ENCODE results near the gene SAMD1. TPM values are rescaled to one million over a fixed set of nuclear protein-coding genes. Genes with fewer than 3 reads are reported as not detected.

Gene SAMD1
- total and polyA plus RNA-seq, 9 of the 15 experiments (the other 6 are each of a cell fraction or from before 2014, with no cell fraction given), result 2.9 to 96.0 (median 43.5) TPM

DNA sequence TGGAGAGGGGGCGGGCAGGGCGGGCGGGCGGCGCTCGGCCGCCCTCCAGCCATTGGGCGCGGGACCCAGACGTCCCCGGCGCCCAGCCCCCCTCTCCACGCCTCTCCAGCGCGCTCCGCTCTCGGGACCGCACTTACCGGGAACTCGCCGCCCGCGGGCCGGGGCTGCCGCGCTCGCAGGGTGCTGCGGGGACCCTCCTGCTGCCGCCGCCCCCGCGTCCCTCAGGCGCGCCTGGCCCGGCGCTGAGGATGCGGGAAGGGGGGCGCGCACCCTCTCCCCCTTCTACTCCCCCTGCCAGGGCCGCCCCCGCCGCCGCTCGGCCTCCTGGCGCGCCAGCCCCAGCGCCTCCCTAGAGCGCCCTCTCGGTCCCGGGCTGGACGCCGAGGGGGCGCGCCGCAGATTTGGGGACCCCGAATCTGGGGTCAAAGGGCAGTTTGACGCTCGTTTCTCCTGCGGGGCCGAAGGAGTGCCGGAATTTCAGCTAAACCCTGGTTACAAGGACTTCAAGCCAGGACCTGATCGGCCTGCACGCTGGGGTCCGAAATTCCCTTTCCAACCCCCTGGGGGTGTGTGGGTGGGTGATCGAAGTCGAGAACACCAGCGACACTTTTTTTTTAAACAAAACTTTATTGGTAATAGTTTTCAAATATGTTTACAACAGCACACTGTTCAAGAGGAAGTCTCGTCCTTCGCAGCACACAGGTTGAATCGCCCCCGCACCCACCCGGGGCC, 696 bp upstream of the SAMD1 start (continued):
- TF ChIP-seq POLR3G (IDR thresholded peaks at IDR 0.05; ENCODE audit: extremely low read depth, insufficient read length, insufficient replicate concordance) (no peak), HMG20B (CRISPR knock-in tag; IDR thresholded peaks at IDR 0.05) (no peak), HNRNPLL (IDR thresholded peaks at IDR 0.05; ENCODE audit: low read depth, low read length, poor library complexity, severe bottlenecking) (no peak), HMGN3 (IDR thresholded peaks at IDR 0.05; ENCODE audit: borderline replicate concordance, extremely low read depth, insufficient read length, low read depth, low read length) (peak; percentile 66), SMC3 (conservative IDR thresholded peaks at IDR 0.05; ENCODE audit: insufficient read depth, low read depth, low read length) (no peak), CBX1 (IDR thresholded peaks at IDR 0.05; ENCODE audit: low read depth) (no peak; the same call in 1 of the 2 replicates), ZNF324 (CRISPR knock-in tag; IDR thresholded peaks at IDR 0.05) (no peak), ARID2 (IDR thresholded peaks at IDR 0.05) (no peak), ZNF41 (CRISPR knock-in tag; conservative IDR thresholded peaks at IDR 0.05) (no peak), TRIM24 (IDR thresholded peaks at IDR 0.05) (0 out of 4 replicates have a peak, but pooled peaks of 1 of the 2 experiments have one; percentile 28), CLOCK (CRISPR knock-in tag; IDR thresholded peaks at IDR 0.05; ENCODE audit: borderline replicate concordance) (no peak), EHMT2 (IDR thresholded peaks at IDR 0.05) (no peak), ZNF76 (CRISPR knock-in tag; IDR thresholded peaks at IDR 0.05; ENCODE audit: borderline replicate concordance) (peak; percentile 53; the same call in 1 of the 2 replicates), OTX1 (CRISPR knock-in tag; IDR thresholded peaks at IDR 0.05) (no peak), MECOM (CRISPR knock-in tag; IDR thresholded peaks at IDR 0.05) (no peak), MEF2D (tag; conservative IDR thresholded peaks at IDR 0.05; ENCODE audit: low read depth) (no peak), POLR2B (IDR thresholded peaks at IDR 0.05; ENCODE audit: low read depth, partially characterized antibody) (peak; percentile 32), FOXP1 (CRISPR knock-in tag; IDR thresholded peaks at IDR 0.05) (peak; percentile 71), KDM1A (IDR thresholded peaks at IDR 0.05) (peak in 1 of 2 experiments; percentile 64; a peak in 2 of 4 replicates)
- TF ChIP-seq, protein P1, sequence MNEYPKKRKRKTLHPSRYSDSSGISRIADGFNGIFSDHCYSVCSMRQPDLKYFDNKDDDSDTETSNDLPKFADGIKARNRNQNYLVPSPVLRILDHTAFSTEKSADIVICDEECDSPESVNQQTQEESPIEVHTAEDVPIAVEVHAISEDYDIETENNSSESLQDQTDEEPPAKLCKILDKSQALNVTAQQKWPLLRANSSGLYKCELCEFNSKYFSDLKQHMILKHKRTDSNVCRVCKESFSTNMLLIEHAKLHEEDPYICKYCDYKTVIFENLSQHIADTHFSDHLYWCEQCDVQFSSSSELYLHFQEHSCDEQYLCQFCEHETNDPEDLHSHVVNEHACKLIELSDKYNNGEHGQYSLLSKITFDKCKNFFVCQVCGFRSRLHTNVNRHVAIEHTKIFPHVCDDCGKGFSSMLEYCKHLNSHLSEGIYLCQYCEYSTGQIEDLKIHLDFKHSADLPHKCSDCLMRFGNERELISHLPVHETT (CRISPR knock-in tag; conservative IDR thresholded peaks at IDR 0.05 in 1 of 2, IDR thresholded peaks at IDR 0.05 in 1 of 2), result peak in 1 of 2 experiments; percentile 80; a peak in 2 of 4 replicates
